GM12801 (cell line): Measurements from ENCODE around the gene RHBDD1.

Experiments used
- CTCF ChIP-seq: IDR thresholded peaks from one replicate; pipeline ENCODE4 v1.5.1; 2011; ENCODE audit warnings: control low read depth; ENCODE audit not compliant: insufficient read length; ENCODE audit errors: extremely low read depth

Gene RHBDD1

GRCh38 chr2:226873051-226873620 lies 37.3 kb downstream of the RHBDD1 start:
- no peak for TF ChIP-seq CTCF

GRCh38 chr2:226873826-226874225 lies 38.0 kb downstream of the RHBDD1 start:
- TF ChIP-seq CTCF, result no peak

GRCh38 chr2:226874749-226875148 lies 38.9 kb downstream of the RHBDD1 start:
- no peak for TF ChIP-seq CTCF

- TF ChIP-seq CTCF, result no peak
These were observed 39.8 kb downstream of the RHBDD1 start for GRCh38 chr2:226875438-226876225.

- TF ChIP-seq CTCF, result no peak
These were observed 41.6 kb downstream of the RHBDD1 start for GRCh38 chr2:226877491-226877890.

- TF ChIP-seq CTCF, result no peak
These were observed 45.4 kb downstream of the RHBDD1 start for GRCh38 chr2:226881287-226881686.

GRCh38 chr2:226882606-226883005 lies 46.8 kb downstream of the RHBDD1 start:
- TF ChIP-seq CTCF, result no peak
